Skeletal muscle satellite cell (primary cell): ENCODE results near the gene SYNDIG1.

ENCODE experiments used
- H3K27me3 ChIP-seq: 2 replicates; pipeline ENCODE4 v1.7.0; 2013; ENCODE audit warnings: low read length; ENCODE audit not compliant: control insufficient read depth, insufficient read depth
- H3K36me3 ChIP-seq: 2 replicates; pipeline ENCODE4 v1.7.0; 2013; ENCODE audit warnings: mild to moderate bottlenecking, control low read depth, low read length; ENCODE audit not compliant: insufficient read depth
- H3K4me1 ChIP-seq: 2 replicates; pipeline ENCODE4 v1.7.0; 2013; ENCODE audit warnings: low read length; ENCODE audit not compliant: control insufficient read depth, insufficient read depth
- H3K4me2 ChIP-seq: 2 replicates; pipeline ENCODE4 v1.7.0; 2013; ENCODE audit warnings: mild to moderate bottlenecking, low read length
- H3K4me3 ChIP-seq: 2 replicates; pipeline ENCODE4 v1.7.0; 2013; ENCODE audit warnings: low read length
- H3K9ac ChIP-seq: 2 replicates; pipeline ENCODE4 v1.7.0; 2013; ENCODE audit warnings: mild to moderate bottlenecking, low read depth, low read length, moderate library complexity
- H3K9me3 ChIP-seq: replicated peaks from 2 replicates; pipeline ENCODE4 v1.7.0; 2013; ENCODE audit warnings: mild to moderate bottlenecking, control low read depth, low read length

SYNDIG1 gene

DNA sequence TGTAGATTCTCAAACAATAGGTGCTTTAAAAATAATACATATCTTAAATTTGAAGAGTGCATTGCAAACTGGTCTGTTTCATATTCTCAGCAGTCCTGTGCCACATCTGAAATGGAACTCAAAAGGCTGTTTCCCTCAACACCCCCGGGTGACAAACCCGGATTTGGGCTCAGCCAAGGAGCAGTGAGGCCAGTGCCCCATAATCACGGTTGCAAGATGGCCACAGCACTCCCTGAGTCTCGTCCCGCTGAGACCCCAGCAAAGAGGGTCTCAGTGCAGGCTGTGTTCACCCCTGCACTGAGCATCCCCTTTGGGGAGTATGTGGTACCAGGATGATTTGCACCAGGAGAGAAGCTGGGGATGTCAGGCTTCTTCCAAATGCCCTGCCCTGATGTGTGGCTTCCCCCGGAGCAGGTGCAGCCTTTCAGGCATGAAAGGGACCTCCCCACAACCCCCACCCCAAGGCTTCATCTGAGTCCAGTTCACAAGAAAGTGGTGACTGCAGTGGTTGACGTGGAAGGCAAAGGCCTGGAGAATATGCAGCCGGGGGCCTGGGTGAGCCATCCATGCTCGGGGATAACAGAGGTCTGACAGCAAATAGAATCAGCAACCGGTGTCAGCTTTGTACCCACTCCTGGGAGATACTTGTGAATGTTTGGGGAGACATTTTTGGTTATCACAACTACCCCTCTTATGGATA lies 202.9 kb downstream of the SYNDIG1 start:
- Histone ChIP-seq H3K9ac (peak overlapping the region; percentile 1), H3K4me2 (peak overlapping the region; percentile 47), H3K9me3 (no peaks in the 10 kb centered on the region), H3K4me1 (peaks cover 23% of the 10 kb centered on the region), H3K36me3 (no peaks in the 10 kb centered on the region), H3K4me3 (no peak overlapping the region), H3K27me3 (no peaks in the 10 kb centered on the region)

DNA sequence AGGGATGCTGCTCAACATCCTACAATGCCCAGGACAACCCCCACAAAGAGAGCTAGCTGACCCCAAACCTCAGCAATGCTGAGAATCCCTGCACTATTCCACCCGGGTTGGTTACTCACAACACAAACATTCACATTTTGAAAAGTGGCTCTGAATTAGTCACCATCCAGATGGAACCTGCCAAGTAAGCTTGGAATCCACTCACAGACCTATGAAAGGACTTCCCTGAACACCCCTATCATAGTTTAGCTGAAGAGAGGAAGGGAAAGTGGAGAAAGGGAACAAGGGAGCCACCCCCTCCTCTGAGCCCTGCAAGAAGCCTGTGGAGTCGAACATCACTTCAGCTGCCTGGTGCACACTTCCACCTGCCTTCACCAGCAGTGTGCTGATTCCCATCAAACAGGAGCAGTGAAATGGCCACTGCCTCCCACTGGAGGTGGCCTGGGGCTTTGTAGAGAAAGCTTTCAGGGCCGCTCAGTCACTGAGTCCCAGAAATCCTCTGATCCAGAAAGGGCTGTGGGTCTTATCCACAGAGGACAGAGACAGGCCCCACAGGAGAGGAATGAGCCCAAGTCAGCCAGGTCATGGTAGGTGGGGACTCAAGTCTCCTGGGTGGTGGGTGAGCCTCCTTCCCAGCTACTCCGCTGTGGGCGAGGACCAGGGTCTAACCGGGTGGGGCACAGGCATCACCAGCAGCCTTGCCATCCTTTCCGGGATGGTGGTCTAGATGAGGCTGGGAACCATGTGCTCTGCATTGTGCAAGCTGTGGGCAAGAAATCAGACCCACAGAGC lies 203.7 kb downstream of the SYNDIG1 start:
- peak overlapping the region; percentile 65 for H3K4me2 ChIP-seq
- H3K27me3 ChIP-seq, result no peaks in the 10 kb centered on the region
- H3K4me3 ChIP-seq, result peak overlapping the region; percentile 33
- H3K9me3 ChIP-seq, result no peaks in the 10 kb centered on the region
- peaks cover 23% of the 10 kb centered on the region for H3K4me1 ChIP-seq
- peak overlapping the region; percentile 18 for H3K9ac ChIP-seq
- no peaks in the 10 kb centered on the region for H3K36me3 ChIP-seq

DNA sequence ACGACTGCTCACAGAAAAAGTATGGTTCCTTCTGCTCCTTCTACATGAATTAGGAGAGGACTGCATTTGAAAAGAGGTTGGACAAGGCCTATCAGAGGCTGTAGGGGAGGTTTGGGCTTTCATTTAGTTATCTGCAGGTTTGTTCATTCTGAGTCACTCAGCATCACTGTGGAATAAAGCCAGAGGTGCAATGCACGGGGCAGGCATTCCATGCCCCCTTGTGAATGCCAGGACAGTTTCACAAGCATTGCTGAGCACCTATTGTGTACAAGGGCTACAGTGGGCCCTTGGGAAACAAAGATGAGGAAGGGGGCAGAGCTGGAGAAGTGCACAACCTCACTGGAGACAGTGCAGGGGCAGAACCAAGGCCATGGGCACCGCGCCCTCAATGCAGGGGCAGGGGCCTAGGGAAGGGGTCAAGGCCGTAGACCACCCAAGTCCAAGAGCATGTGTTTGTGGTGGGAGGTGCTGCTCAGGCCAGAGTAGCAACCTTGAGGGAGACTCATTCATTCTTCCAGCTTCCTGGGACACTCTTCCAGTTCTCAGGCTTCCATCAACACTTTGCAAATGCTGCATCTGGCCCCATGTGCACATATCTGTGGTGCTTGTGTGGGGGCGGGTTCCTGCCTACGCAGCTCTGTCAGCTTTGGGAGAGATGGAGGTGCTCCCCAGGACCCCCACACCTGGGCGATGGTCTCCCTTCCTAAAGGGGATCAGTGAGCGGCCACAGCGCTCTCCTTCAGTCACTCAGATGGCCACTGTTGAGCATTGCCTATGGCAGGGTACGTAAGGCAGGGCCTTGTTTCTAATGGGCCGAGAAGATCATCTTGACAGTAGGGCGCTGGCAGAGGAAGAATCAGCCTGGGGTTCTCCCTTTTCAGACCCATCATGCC lies 204.5 kb downstream of the SYNDIG1 start:
- no peaks in the 10 kb centered on the region for H3K27me3 ChIP-seq
- peak overlapping the region; percentile 65 for H3K4me2 ChIP-seq
- no peaks in the 10 kb centered on the region for H3K36me3 ChIP-seq
- H3K9ac ChIP-seq, result peak overlapping the region; percentile 18
- H3K9me3 ChIP-seq, result no peaks in the 10 kb centered on the region
- H3K4me1 ChIP-seq, result peaks cover 23% of the 10 kb centered on the region
- peak overlapping the region; percentile 33 for H3K4me3 ChIP-seq

DNA sequence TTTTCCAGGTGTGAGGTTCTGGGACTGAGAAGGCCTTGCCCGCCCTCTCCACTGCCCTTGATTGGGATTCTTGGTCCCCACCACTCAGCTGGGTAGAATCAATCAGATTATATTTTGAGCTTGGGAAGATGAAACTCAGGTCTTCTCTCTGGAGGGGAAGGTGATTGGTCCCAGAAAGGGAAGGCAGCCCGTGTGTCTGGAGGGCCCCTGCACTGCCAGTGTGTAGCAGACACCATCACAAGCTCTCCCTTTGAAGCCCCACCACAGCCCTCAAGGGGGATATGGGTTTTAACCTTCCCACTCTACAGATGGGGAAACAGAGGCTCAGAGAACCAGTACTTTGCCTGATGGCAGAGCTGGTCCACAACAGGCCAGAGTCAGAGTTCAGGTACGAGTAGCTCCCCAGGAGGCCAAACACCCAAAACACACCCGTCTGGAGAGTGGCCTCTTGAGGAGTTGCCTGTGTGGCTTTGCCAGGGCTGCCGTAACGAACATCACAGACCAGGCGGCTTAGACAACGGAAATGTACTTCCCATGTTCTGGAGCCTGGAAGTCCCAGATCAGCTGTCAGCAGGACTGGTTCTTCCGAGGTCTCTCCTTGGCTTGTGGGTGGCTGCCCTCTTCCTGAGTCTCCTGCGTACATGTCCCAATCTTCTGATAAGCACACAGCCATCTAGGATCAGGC lies 205.6 kb downstream of the SYNDIG1 start:
- Histone ChIP-seq H3K4me2 (no peak overlapping the region), H3K4me3 (no peak overlapping the region), H3K9me3 (no peaks in the 10 kb centered on the region), H3K9ac (no peak overlapping the region), H3K36me3 (no peaks in the 10 kb centered on the region), H3K4me1 (peaks cover 23% of the 10 kb centered on the region), H3K27me3 (no peaks in the 10 kb centered on the region)

DNA sequence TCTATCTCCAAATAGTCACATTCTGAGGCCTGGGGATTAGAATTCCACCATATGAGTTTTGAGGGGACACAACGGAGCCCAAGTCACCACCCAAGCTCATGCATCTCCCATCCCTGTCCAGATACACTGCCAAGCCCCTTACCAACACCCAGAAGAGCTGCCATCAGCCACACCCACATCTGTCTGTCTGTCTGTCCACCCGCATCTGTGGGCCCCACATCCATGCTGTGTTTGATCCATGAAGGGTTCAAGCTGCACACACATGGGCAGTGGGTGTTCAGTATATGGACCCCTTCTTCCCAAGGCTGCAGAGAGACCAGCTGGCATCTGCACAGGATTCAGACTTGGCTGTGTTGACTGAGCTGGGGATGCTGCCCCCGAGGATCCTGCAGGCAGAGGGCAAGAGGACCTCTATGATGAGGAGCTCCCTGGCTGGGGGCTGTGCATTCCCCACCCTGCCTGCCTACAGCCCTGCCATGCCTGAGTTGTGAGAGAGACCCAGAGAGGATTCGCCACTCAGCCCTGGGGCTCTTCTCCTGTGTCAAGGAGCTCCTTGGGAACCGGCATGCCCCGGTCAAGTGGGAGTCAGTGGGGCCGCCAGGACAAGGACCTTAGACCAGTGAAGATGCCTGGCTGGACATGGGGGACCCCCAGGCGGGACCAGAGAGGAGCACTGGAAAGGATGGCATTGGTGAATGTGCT lies 206.4 kb downstream of the SYNDIG1 start:
- H3K27me3 ChIP-seq, result no peaks in the 10 kb centered on the region
- no peak overlapping the region for H3K4me2 ChIP-seq

DNA sequence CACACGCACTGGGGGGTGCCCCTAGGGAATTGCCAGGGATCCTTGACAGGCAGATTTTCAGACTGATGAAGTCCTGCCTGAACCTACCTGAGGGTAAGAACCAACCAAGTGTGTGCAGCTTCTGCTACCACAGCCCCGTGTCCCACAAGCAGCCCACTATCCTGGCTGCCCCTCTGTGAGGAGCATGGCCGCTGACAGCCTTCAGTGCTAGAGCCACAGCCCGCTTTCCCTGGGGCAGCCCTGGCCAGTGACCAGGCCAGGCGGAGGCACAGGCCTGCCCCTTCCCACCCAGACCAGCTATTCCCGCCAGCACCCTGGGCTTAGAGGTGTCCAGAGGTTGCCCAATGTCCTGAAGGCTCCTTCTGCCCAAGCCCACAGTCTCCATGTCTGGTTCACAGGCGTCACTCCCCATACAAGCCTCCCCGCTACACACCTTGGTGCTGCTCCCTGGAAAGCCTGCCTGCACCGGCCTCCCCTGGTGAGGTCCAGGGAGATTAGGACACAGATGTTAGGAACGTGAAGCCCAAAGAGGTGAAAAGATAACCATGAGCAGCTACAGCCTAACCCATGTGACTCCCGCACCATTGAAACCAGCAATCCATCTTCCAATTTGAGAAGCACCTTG lies 207.0 kb downstream of the SYNDIG1 start:
- Histone ChIP-seq H3K9ac (no peak overlapping the region), H3K4me1 (peaks cover 23% of the 10 kb centered on the region), H3K36me3 (no peaks in the 10 kb centered on the region), H3K4me2 (no peak overlapping the region), H3K27me3 (no peaks in the 10 kb centered on the region), H3K9me3 (no peaks in the 10 kb centered on the region), H3K4me3 (no peak overlapping the region)

More for the DNA sequence above, 206.4 kb downstream of the SYNDIG1 start:
- no peaks in the 10 kb centered on the region for H3K36me3 ChIP-seq
- no peak overlapping the region for H3K4me3 ChIP-seq
- no peaks in the 10 kb centered on the region for H3K9me3 ChIP-seq
- H3K4me1 ChIP-seq, result peaks cover 23% of the 10 kb centered on the region
- no peak overlapping the region for H3K9ac ChIP-seq

DNA sequence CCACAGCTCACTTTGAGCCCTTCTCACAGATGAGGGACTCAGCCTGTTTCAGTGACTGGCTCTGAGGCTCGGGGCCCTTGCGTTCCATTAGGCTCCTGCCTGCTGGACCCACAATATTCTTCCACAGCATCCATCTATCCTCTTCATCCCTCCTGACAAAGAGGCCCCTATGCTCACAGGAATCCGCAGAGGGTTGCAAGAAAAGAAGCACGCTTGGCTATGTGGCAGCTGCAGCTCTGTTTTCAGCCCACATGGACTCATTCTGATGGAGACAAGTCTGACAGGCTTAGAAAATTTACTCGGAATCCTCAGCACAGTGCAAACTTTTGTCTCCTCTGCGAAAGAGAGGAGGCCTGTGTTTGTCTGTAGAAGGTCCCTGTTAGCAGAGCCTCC lies 207.5 kb downstream of the SYNDIG1 start:
- H3K4me2 ChIP-seq, result no peak overlapping the region
- H3K4me1 ChIP-seq, result peaks cover 21% of the 10 kb centered on the region
- no peaks in the 10 kb centered on the region for H3K27me3 ChIP-seq
- no peak overlapping the region for H3K4me3 ChIP-seq
- no peaks in the 10 kb centered on the region for H3K36me3 ChIP-seq
- no peak overlapping the region for H3K9ac ChIP-seq
- H3K9me3 ChIP-seq, result no peaks in the 10 kb centered on the region

DNA sequence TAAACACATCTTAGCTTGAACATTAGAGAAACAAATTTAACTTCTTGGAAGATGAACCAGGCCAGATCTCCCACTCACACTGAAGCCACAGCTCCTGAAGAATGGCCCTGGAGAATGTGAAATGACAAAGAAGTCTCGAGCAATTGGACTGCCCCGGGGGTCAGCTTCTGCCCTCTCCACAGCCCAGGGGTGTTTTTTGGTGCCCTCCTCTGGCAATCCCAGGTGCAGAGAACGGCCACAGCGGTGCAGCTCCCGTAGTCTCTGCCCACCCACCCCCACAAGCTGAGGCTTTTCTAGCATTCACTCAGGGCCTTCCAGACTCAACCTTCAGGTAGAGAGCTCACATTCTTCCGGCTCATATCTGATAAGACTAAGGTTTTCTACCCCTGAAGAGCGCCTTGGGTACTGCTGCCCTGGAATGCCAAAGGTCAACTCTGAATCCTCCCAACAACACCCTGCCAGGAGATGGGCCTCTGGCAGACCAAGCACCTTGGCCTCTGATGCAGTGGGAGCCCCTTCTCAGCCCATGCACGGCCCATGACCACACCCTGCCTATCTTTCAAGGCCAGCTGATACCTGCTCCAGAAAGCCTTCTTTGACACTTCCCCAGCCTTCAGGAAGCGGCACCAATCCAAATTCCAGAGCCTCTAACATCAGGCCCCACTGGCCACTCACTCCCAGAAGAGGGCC lies 208.3 kb downstream of the SYNDIG1 start:
- H3K27me3 ChIP-seq, result no peaks in the 10 kb centered on the region
- peaks cover 14% of the 10 kb centered on the region for H3K4me1 ChIP-seq
- H3K4me3 ChIP-seq, result no peak overlapping the region
- H3K4me2 ChIP-seq, result no peak overlapping the region
- no peaks in the 10 kb centered on the region for H3K36me3 ChIP-seq
- H3K9ac ChIP-seq, result no peak overlapping the region
- H3K9me3 ChIP-seq, result no peaks in the 10 kb centered on the region

DNA sequence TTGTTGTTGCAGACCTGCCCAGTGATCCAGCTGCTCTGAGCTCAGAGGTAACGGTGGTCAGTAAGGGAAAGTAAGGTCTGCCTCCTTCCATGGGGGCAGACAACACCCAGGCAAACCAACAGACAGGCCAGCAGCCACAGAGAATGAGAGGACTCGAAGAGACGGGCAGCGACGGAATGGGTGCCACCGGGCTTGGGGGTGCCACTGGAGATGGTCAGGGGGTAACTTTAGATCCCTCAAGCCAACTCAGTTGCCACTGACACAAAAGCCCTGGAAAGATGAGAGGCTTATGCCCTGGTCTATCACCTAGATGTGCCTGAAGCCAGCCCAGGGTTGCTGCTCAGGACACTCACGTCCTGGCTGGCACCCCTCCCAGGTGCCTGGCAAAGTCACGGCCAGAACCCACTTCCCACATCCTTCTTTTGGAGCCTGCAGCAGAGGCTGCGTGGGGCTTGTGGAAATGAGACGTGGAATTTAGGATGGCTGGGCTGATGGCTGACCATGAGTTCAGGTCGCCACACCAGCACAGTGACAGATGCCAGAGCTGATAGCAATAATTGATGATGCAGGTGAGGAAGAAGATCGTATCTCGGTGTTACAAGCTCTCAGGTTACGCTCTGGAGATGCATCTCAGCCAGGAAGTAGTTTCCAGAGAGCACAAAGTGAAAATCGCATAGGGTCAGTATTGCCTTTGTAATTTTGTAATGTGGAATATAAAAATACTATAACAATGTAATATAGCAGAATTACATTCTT lies 209.1 kb downstream of the SYNDIG1 start:
- H3K9ac ChIP-seq, result no peak overlapping the region
- H3K4me2 ChIP-seq, result no peak overlapping the region
- no peak overlapping the region for H3K4me3 ChIP-seq
- peaks cover 7% of the 10 kb centered on the region for H3K4me1 ChIP-seq
- no peaks in the 10 kb centered on the region for H3K27me3 ChIP-seq
- no peaks in the 10 kb centered on the region for H3K9me3 ChIP-seq
- no peaks in the 10 kb centered on the region for H3K36me3 ChIP-seq
